Measurements from ENCODE around the gene NEK6.
A peak's percentile ranks its signal among the peaks of the same experiment; 100 is the strongest.

DNA sequence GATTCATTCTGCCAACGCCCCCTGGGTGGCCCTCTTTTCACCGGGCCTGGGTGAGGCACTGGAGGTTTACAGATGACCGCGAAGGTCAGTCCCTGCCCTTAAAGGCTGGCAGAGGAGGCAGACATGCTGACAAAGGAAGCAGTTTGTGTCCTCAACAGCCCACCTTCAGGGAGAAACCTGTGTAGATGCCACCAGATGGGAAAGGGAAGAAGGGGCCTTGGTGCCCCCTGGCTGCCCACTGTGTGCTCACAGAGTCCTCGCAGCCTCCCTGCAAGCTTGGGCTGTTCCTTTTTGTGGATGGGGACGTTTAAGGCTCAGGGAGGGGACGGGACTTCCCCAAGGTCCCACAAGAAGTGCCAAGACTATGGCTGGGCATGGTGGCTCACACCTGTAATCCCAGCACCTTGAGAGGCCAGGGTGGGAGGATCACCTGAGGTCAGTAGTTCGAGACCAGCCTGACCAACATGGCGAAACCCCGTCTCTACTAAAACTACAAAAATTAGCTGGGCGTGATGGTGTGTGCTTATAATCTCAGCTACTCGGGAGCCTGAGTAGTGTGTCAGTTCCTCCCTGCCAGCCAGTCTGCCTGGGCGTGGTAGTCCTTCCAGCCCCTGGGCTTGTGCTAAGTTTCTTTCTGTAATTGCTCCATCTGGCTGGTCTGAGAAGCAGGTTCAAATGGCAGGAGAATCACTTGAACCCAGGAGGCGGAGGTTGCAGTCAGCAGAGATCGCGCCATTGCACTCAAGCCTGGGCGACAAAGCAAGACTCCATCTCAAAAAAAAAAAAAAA is 36.2 kb downstream of the NEK6 start:
- TF ChIP-seq RAD21 (IDR thresholded peaks at IDR 0.05 in 1 of 2, conservative IDR thresholded peaks at IDR 0.05 in 1 of 2; ENCODE audit: low read depth in 2 of 2, low read length in 2 of 2) (peak; percentile 75 to 83), POLR2A (IDR thresholded peaks at IDR 0.05; ENCODE audit: control extremely low read depth in 1 of 2, low read depth in 2 of 2, low read length in 2 of 2) (no peak), CTCF (IDR thresholded peaks at IDR 0.05; ENCODE audit: control extremely low read depth in 1 of 3, insufficient read depth in 1 of 3, low read depth in 1 of 3, low read length in 3 of 3) (peak in 2 of 3 experiments; percentile 59 to 68; a peak in 3 of 4 replicates), JUND (IDR thresholded peaks at IDR 0.05; ENCODE audit: low read length) (no peak), CTBP2 (IDR thresholded peaks at IDR 0.05; ENCODE audit: borderline replicate concordance, insufficient read depth, insufficient read length, low read length) (no peak), SIX5 (IDR thresholded peaks at IDR 0.05; ENCODE audit: low read depth, low read length) (no peak)

Data from H1 (cell line).